Caco-2 (cell line): ENCODE measurements around the gene SAMD11. TPM values are rescaled to one million over a fixed set of nuclear protein-coding genes. Genes with fewer than 3 reads are reported as not detected.

ENCODE experiments used
- BruUV-seq: library from RNA; stranded (reverse); fragments of 400-500 nt; replicated peaks from 2 replicates; lab custom pipeline; 2021; lab: Mats Ljungman, UMichigan
- CTCF ChIA-PET: fragments of 300-600 bp; sonication (Branson Sonifier 250); formaldehyde crosslinking; loops from one replicate; lab custom pipeline; 2022; ENCODE audit warnings: antibody characterized with exemption; lab: Charles Lee
- POLR2A ChIA-PET: fragments of 300-600 bp; sonication (Branson Sonifier 250); formaldehyde crosslinking; loops from one replicate; lab custom pipeline; 2022; ENCODE audit warnings: antibody characterized with exemption; lab: Charles Lee
- DNase-seq, 2 experiments: peaks; one replicate each; pipeline versions ENCODE4 v3.0.0 to v3.0.0-alpha.2; 2020 to 2022
- H3K27me3 ChIP-seq: replicated peaks from 2 replicates; pipeline ENCODE4 v1.6.0; 2011; ENCODE audit warnings: low read length; ENCODE audit not compliant: control insufficient read depth, insufficient read depth
- H3K36me3 ChIP-seq: 2 replicates; pipeline ENCODE4 v1.5.1; 2011; ENCODE audit warnings: low read length; ENCODE audit not compliant: control insufficient read depth, insufficient read depth
- H3K4me1 ChIP-seq: fragments of 250-450 bp; sonication (Bioruptor Pico); 2 replicates; pipeline ENCODE4 v1.5.1; 2020; ENCODE audit warnings: mild to moderate bottlenecking
- H3K4me3 ChIP-seq: 2 replicates; pipeline ENCODE4 v1.5.1; 2011; ENCODE audit warnings: low read depth, mild to moderate bottlenecking, control low read depth, low read length
- H3K9me3 ChIP-seq: fragments of 250-450 bp; sonication (Bioruptor Pico); 2 replicates; pipeline ENCODE4 v1.5.1; 2020; ENCODE audit warnings: mild to moderate bottlenecking, moderate library complexity
- H3K27ac Mint-ChIP-seq: one replicate; pipeline ENCODE4 v1.8.0; 2022; ENCODE audit warnings: mixed read lengths; ENCODE audit not compliant: unreplicated experiment
- H3K27me3 Mint-ChIP-seq: one replicate; pipeline ENCODE4 v1.8.0; 2022; ENCODE audit warnings: mixed read lengths; ENCODE audit not compliant: insufficient read depth, unreplicated experiment
- H3K36me3 Mint-ChIP-seq: one replicate; pipeline ENCODE4 v1.8.0; 2022; ENCODE audit warnings: mild to moderate bottlenecking, mixed read lengths; ENCODE audit not compliant: insufficient read depth, unreplicated experiment
- H3K4me1 Mint-ChIP-seq: one replicate; pipeline ENCODE4 v1.8.0; 2022; ENCODE audit warnings: low read depth, mixed read lengths; ENCODE audit not compliant: unreplicated experiment
- H3K4me3 Mint-ChIP-seq: one replicate; pipeline ENCODE4 v1.8.0; 2022; ENCODE audit warnings: mild to moderate bottlenecking, moderate library complexity, mixed read lengths; ENCODE audit not compliant: unreplicated experiment
- H3K9me3 Mint-ChIP-seq: one replicate; pipeline ENCODE4 v1.8.0; 2022; ENCODE audit warnings: mixed read lengths; ENCODE audit not compliant: unreplicated experiment
- intact Hi-C: fragments of 100-400 bp; cut with micrococcal nuclease; formaldehyde crosslinking; loops from one replicate; pipeline ENCODE4 v1.10.0; 2022; ENCODE audit not compliant: unreplicated experiment
- total RNA-seq: library from RNA; stranded (reverse); gene quantifications from 2 replicates; pipeline ENCODE4 v1.2.3, GENCODE V29; 2022
- TF ChIP-seq, protein P1 (sequence below), 2 experiments: fragments of 200-600 bp in 1 of 2; IDR thresholded peaks; 1 replicate in 1 of 2; 2 replicates in 1 of 2; pipeline versions ENCODE4 v1.5.1 to v1.8.0; 2011 to 2022; ENCODE audit warnings: antibody characterized with exemption in 1 of 2, control low read depth in 1 of 2, inconsistent platforms in 1 of 2, low read depth in 1 of 2, low read length in 1 of 2, mild to moderate bottlenecking in 1 of 2, moderate library complexity in 1 of 2; ENCODE audit not compliant: insufficient read depth in 1 of 2, severe bottlenecking in 1 of 2, unreplicated experiment in 1 of 2

SAMD11 gene
- total RNA-seq, 1 experiment from 2014 or later: 0.54 TPM

DNA sequence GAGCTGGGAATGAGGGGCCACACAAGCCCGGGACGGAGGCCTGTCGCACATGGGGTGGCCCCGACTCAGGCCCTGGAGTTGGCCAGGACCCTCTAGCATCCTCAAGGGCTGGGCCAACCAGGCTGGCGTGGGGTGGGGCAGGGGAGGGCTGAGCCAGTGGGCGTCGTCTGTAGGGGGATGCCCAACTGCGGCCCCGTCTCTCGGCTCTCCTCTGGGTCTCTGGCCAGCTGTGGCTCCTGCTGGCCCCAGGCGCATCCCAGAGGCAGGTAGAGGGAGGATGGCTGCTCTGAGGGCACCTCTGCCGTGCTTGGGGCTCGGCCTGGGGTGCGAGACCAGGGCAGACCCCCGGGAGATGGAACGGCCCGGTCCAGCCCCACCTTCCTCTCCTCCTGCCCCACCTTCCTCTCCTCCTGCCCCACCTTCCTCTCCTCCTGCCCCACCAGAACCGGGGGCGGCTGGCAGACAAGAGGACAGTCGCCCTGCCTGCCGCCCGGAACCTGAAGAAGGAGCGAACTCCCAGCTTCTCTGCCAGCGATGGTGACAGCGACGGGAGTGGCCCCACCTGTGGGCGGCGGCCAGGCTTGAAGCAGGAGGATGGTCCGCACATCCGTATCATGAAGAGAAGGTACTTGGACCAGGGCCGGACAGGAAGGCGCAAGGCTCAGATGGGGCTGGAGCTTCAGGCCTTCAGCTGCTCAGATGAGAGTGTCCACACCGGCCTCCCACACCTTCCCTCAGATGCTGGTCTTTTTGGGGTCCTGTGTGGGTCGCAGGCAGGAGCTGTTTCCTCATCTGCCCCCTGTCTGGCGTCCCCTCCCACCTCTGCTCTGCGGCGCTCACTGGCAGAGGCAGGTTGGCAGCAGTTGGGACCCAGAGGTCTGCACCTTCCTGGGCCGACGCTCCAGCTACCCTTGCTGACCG is 6.2 kb downstream of the SAMD11 start:
- POLR2A ChIA-PET: no interaction called here
- intact Hi-C loops: no loop called here
- no peaks in the 10 kb centered on the region for H3K9me3 ChIP-seq
- no peaks in the 10 kb centered on the region for H3K9me3 Mint-ChIP-seq
- peaks cover 4% of the 10 kb centered on the region for H3K4me1 Mint-ChIP-seq
- no peaks in the 10 kb centered on the region for H3K4me1 ChIP-seq
- H3K27me3 Mint-ChIP-seq: peaks cover 13% of the 10 kb centered on the region
- H3K4me3 ChIP-seq: no peak overlapping the region
- DNase-seq: no peak
- CTCF ChIA-PET: no interaction called here
- no peaks in the 10 kb centered on the region for H3K36me3 ChIP-seq
- no TSS peak for BruUV-seq
- TF ChIP-seq, protein P1, sequence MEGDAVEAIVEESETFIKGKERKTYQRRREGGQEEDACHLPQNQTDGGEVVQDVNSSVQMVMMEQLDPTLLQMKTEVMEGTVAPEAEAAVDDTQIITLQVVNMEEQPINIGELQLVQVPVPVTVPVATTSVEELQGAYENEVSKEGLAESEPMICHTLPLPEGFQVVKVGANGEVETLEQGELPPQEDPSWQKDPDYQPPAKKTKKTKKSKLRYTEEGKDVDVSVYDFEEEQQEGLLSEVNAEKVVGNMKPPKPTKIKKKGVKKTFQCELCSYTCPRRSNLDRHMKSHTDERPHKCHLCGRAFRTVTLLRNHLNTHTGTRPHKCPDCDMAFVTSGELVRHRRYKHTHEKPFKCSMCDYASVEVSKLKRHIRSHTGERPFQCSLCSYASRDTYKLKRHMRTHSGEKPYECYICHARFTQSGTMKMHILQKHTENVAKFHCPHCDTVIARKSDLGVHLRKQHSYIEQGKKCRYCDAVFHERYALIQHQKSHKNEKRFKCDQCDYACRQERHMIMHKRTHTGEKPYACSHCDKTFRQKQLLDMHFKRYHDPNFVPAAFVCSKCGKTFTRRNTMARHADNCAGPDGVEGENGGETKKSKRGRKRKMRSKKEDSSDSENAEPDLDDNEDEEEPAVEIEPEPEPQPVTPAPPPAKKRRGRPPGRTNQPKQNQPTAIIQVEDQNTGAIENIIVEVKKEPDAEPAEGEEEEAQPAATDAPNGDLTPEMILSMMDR (IDR thresholded peaks at IDR 0.05; ENCODE audit: insufficient read depth in 1 of 2, low read depth in 1 of 2, low read length in 1 of 2, severe bottlenecking in 1 of 2, unreplicated experiment in 1 of 2): no peak
- no peak overlapping the region for H3K27ac Mint-ChIP-seq
- peaks cover 6% of the 10 kb centered on the region; the same call in 1 of the 2 replicates for H3K27me3 ChIP-seq
- no peaks in the 10 kb centered on the region for H3K36me3 Mint-ChIP-seq
- no peak overlapping the region for H3K4me3 Mint-ChIP-seq

DNA sequence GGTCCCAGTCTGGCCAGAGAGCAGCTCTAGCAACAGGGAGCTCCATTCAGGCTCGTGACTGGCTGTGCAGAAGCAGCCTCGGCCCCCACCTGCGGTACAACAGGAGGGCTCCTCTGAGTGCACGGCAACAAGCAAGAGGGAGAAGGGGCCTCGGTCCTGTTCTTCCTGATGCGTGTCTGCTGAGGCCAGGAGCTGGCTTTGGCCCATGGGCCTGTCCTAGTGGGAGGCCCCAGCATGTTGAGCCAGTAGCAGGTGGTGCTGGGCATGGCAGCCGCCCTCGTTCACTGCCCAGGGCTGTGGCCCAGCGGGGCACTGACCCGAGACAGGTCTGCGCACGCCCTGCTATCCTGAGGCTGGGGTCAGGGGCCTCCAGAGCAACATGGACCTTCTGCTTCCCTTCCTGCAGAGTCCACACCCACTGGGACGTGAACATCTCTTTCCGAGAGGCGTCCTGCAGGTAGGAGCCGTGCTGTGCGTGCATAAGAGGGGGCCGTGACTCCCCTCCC is 7.0 kb downstream of the SAMD11 start:
- Histone ChIP-seq H3K4me1 (no peaks in the 10 kb centered on the region), H3K9me3 (no peaks in the 10 kb centered on the region), H3K27me3 (peaks cover 8% of the 10 kb centered on the region; the same call in 1 of the 2 replicates), H3K4me3 (no peak overlapping the region), H3K36me3 (no peaks in the 10 kb centered on the region)
- TF ChIP-seq, protein P1 (IDR thresholded peaks at IDR 0.05; ENCODE audit: insufficient read depth in 1 of 2, low read depth in 1 of 2, low read length in 1 of 2, severe bottlenecking in 1 of 2, unreplicated experiment in 1 of 2): no peak
- ChIA-PET CTCF (interaction anchor here (0.6 kb wide), 1 partner anchor 12 kb away, joined by 4 read pairs; no protein-coding TSS in a partner anchor), POLR2A (no interaction called here)
- peaks cover 6% of the 10 kb centered on the region for H3K4me1 Mint-ChIP-seq
- H3K4me3 Mint-ChIP-seq: no peak overlapping the region
- no TSS peak for BruUV-seq
- DNase-seq: no peak
- no peak overlapping the region for H3K27ac Mint-ChIP-seq
- intact Hi-C loops: no loop called here
- peaks cover 15% of the 10 kb centered on the region for H3K27me3 Mint-ChIP-seq
- H3K9me3 Mint-ChIP-seq: no peaks in the 10 kb centered on the region
- no peaks in the 10 kb centered on the region for H3K36me3 Mint-ChIP-seq

DNA sequence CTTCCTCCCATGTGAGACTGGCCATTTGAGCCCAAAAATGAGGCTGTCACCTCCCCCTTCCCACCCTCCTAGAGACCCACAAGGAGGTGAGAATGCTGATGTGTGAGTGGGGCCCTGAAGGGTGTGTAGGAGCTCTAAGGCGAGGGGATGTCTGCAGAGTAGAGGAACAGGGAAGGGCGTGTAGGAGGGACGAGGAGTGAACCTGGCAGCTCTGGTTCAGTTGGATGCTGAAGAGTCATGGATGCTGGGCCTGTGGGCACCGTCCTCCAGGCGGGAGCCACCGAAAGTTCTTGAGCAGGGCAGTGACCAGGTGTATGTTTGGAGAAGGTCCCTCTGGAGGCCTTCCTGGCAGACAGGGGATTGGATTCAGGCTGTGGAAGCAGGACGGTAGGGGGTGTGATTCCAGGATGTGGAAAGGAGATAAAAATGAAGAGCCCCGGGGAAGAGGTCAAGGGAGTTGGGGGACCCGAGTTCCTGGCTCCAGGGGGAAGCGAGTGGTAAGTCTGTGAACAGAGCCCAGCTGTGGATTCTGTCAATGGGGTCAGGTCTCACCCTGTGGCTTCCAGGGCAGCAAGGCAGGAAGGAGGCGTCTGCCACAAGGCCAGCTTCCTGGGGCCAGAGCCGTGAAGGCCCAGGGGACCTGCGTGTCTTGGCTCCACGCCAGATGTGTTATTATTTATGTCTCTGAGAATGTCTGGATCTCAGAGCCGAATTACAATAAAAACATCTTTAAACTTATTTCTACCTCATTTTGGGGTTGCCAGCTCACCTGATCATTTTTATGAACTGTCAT is 7.9 kb downstream of the SAMD11 start:
- no peaks in the 10 kb centered on the region for H3K36me3 Mint-ChIP-seq
- TF ChIP-seq, protein P1 (IDR thresholded peaks at IDR 0.05; ENCODE audit: insufficient read depth in 1 of 2, low read depth in 1 of 2, low read length in 1 of 2, severe bottlenecking in 1 of 2, unreplicated experiment in 1 of 2): no peak
- BruUV-seq: no TSS peak
- CTCF ChIA-PET: interaction anchor here (0.6 kb wide), 1 partner anchor 11 kb away, joined by 4 read pairs; no protein-coding TSS in a partner anchor
- H3K9me3 Mint-ChIP-seq: no peaks in the 10 kb centered on the region
- no peak for DNase-seq
- Histone ChIP-seq H3K4me1 (no peaks in the 10 kb centered on the region), H3K4me3 (no peak overlapping the region), H3K36me3 (no peaks in the 10 kb centered on the region), H3K9me3 (no peaks in the 10 kb centered on the region), H3K27me3 (peaks cover 2% of the 10 kb centered on the region; the same call in 1 of the 2 replicates)
- H3K4me3 Mint-ChIP-seq: no peak overlapping the region
- H3K27me3 Mint-ChIP-seq: peaks cover 12% of the 10 kb centered on the region
- POLR2A ChIA-PET: no interaction called here
- intact Hi-C loops: no loop called here
- H3K4me1 Mint-ChIP-seq: peaks cover 6% of the 10 kb centered on the region
- H3K27ac Mint-ChIP-seq: no peak overlapping the region
